GM19099 (cell line): ENCODE results near the gene IGHMBP2.

Source experiments
- POLR2A ChIP-seq: IDR thresholded peaks from 3 replicates; pipeline ENCODE4 v1.6.1; 2011; ENCODE audit warnings: low read depth; ENCODE audit not compliant: insufficient read length; ENCODE audit errors: extremely low read depth

The IGHMBP2 gene

GRCh38 chr11:68970921-68971636, 67.4 kb downstream of the IGHMBP2 start:
- TF ChIP-seq POLR2A = no peak

GRCh38 chr11:68973219-68973618, 69.5 kb downstream of the IGHMBP2 start:
- no peak for TF ChIP-seq POLR2A

- TF ChIP-seq POLR2A = no peak
Measured at GRCh38 chr11:68974421-68975194, 70.9 kb downstream of the IGHMBP2 start.

- TF ChIP-seq POLR2A = no peak
Measured at GRCh38 chr11:68976095-68976494, 72.4 kb downstream of the IGHMBP2 start.

GRCh38 chr11:68976563-68976962, 72.9 kb downstream of the IGHMBP2 start:
- TF ChIP-seq POLR2A = no peak

GRCh38 chr11:68977781-68978625, 74.3 kb downstream of the IGHMBP2 start:
- TF ChIP-seq POLR2A = no peak

- no peak for TF ChIP-seq POLR2A
Measured at GRCh38 chr11:68978626-68978930, 74.9 kb downstream of the IGHMBP2 start.

- TF ChIP-seq POLR2A = no peak
Measured at GRCh38 chr11:68978931-68979594, 75.4 kb downstream of the IGHMBP2 start.

GRCh38 chr11:68979931-68980775, 76.5 kb downstream of the IGHMBP2 start:
- no peak for TF ChIP-seq POLR2A

- TF ChIP-seq POLR2A = no peak
Measured at GRCh38 chr11:68980776-68981065, 77.0 kb downstream of the IGHMBP2 start, which contains the start of gene MRGPRD. Gene MRGPRD (minus strand): TSS chr11:68980986. CDS start chr11:68980986, 0 bp downstream.

GRCh38 chr11:68982134-68982533, 78.4 kb downstream of the IGHMBP2 start:
- no peak for TF ChIP-seq POLR2A

GRCh38 chr11:68983801-68984200, 80.1 kb downstream of the IGHMBP2 start:
- TF ChIP-seq POLR2A = no peak

- TF ChIP-seq POLR2A = no peak
Measured at GRCh38 chr11:68987211-68987610, 83.5 kb downstream of the IGHMBP2 start.

- TF ChIP-seq POLR2A = no peak
Measured at GRCh38 chr11:68988491-68988890, 84.8 kb downstream of the IGHMBP2 start.
